AG04450 (cell line): ENCODE data around the gene FAM181A. TPM values are rescaled to one million over a fixed set of nuclear protein-coding genes. Genes with fewer than 3 reads are reported as not detected.

Source experiments
- CTCF ChIA-PET: fragments of 300-600, 350-600 bp; formaldehyde crosslinking; extraction: SDS; loops from one replicate; lab custom pipeline; 2022; ENCODE audit warnings: antibody characterized with exemption, inconsistent platforms; lab: Charles Lee
- POLR2A ChIA-PET: fragments of 350-600 bp; formaldehyde crosslinking; extraction: SDS; loops from one replicate; lab custom pipeline; 2021; ENCODE audit warnings: antibody characterized with exemption, inconsistent platforms; lab: Yijun Ruan, JAX
- DNase-seq: peaks from one replicate; pipeline ENCODE4 v3.0.0-alpha.2; 2011; ENCODE audit warnings: low read depth, low spot score
- H3K27ac ChIP-seq: one replicate; pipeline ENCODE4 v1.5.1; 2012; ENCODE audit warnings: low read depth, low read length, control low read depth
- H3K27me3 ChIP-seq: one replicate; pipeline ENCODE4 v1.6.0; 2012; ENCODE audit warnings: low read length; ENCODE audit not compliant: control insufficient read depth, insufficient read depth
- H3K4me3 ChIP-seq: 2 replicates; pipeline ENCODE4 v1.5.1; 2011; ENCODE audit warnings: mild to moderate bottlenecking, low read depth, low read length, control low read depth
- H3K9me3 ChIP-seq: 2 replicates; pipeline ENCODE4 v1.5.1; 2012; ENCODE audit warnings: low read length; ENCODE audit not compliant: control insufficient read depth, insufficient read depth
- polyA plus RNA-seq: library from polyadenylated mRNA; depleted of rRNA; stranded (reverse); fragments of >200 nt; gene quantifications from 2 replicates; pipeline ENCODE4 v1.2.3, GENCODE V29; 2011
- TF ChIP-seq, protein P1 (sequence below): IDR thresholded peaks from 2 replicates; pipeline ENCODE4 v1.5.1; 2011; ENCODE audit warnings: low read depth, low read length, control low read depth, inconsistent platforms

FAM181A gene
- polyA plus RNA-seq, 1 experiment: not detected

- TF ChIP-seq, protein P1, sequence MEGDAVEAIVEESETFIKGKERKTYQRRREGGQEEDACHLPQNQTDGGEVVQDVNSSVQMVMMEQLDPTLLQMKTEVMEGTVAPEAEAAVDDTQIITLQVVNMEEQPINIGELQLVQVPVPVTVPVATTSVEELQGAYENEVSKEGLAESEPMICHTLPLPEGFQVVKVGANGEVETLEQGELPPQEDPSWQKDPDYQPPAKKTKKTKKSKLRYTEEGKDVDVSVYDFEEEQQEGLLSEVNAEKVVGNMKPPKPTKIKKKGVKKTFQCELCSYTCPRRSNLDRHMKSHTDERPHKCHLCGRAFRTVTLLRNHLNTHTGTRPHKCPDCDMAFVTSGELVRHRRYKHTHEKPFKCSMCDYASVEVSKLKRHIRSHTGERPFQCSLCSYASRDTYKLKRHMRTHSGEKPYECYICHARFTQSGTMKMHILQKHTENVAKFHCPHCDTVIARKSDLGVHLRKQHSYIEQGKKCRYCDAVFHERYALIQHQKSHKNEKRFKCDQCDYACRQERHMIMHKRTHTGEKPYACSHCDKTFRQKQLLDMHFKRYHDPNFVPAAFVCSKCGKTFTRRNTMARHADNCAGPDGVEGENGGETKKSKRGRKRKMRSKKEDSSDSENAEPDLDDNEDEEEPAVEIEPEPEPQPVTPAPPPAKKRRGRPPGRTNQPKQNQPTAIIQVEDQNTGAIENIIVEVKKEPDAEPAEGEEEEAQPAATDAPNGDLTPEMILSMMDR: no peak
- no peaks in the 10 kb centered on the region for H3K27me3 ChIP-seq
- CTCF ChIA-PET: interaction anchor here (1.0 to 1.5 kb wide), 5 partner anchors 9 to 249 kb away, joined by 3 to 6 read pairs (median 3); no protein-coding TSS in a partner anchor
- no peak overlapping the region for H3K4me3 ChIP-seq
- no peak overlapping the region for H3K27ac ChIP-seq
- POLR2A ChIA-PET: no interaction called here
- DNase-seq: no peak
- no peaks in the 10 kb centered on the region; the same call in 1 of the 2 replicates for H3K9me3 ChIP-seq
These were observed 24.4 kb upstream of the FAM181A start for GRCh38 chr14:93902619-93903307.

DNA sequence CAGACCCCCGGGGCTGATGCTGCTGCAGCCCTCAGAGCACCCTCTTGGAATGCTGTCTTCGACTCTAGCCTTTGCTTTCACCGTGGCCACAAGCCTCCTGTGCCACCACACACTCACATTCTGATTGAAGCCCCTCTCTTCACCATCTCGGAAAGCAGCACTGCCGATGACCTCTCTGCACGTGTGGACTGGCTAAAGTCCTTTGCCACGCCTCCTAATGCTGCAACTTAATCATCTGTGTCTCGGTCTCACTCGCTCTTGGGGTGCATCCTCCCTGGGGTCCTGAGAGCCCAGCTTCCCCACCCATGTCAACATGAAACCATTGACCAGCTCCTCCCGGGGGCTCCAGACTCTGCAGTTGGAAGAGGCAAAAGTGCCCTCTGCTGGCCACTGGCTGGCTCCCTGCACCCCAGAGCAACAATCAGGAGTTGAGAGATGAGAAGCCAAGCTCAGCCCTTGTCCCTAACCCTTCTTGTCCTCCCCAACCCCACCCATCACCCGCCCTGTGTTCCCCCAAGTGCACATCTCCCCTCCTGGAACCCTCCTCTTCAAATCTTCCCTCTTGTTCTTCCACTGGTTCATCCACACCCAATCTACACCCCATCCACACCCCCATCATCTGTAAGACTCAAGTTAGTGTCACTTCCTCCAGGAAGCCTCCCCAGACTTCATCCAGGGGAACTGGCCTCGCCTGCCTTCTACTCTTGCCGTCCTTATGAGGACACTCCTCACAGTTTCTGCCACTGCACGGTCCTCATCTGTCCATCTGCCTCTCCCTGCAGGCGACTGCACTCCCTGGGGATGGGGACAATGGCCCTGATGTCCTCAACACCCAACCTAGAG is 23.6 kb upstream of the FAM181A start:
- no peak overlapping the region for H3K4me3 ChIP-seq
- H3K27me3 ChIP-seq: no peaks in the 10 kb centered on the region
- TF ChIP-seq, protein P1: peak; percentile 27; the same call in 1 of the 2 replicates
- H3K27ac ChIP-seq: no peak overlapping the region
- ChIA-PET POLR2A (no interaction called here), CTCF (interaction anchor here (1.0 to 1.3 kb wide), 4 partner anchors 9 to 249 kb away, joined by 3 read pairs; no protein-coding TSS in a partner anchor)
- no peak for DNase-seq
- H3K9me3 ChIP-seq: no peaks in the 10 kb centered on the region

GRCh38 chr14:93905623-93906022 is 21.5 kb upstream of the FAM181A start:
- Histone ChIP-seq H3K27me3 (no peaks in the 10 kb centered on the region), H3K9me3 (no peaks in the 10 kb centered on the region), H3K27ac (no peak overlapping the region), H3K4me3 (no peak overlapping the region)
- ChIA-PET POLR2A (no interaction called here), CTCF (interaction anchor here (2.1 kb wide), 1 partner anchor 10 kb away, joined by 6 read pairs; no protein-coding TSS in a partner anchor)
- TF ChIP-seq, protein P1: no peak
- DNase-seq: no peak

DNA sequence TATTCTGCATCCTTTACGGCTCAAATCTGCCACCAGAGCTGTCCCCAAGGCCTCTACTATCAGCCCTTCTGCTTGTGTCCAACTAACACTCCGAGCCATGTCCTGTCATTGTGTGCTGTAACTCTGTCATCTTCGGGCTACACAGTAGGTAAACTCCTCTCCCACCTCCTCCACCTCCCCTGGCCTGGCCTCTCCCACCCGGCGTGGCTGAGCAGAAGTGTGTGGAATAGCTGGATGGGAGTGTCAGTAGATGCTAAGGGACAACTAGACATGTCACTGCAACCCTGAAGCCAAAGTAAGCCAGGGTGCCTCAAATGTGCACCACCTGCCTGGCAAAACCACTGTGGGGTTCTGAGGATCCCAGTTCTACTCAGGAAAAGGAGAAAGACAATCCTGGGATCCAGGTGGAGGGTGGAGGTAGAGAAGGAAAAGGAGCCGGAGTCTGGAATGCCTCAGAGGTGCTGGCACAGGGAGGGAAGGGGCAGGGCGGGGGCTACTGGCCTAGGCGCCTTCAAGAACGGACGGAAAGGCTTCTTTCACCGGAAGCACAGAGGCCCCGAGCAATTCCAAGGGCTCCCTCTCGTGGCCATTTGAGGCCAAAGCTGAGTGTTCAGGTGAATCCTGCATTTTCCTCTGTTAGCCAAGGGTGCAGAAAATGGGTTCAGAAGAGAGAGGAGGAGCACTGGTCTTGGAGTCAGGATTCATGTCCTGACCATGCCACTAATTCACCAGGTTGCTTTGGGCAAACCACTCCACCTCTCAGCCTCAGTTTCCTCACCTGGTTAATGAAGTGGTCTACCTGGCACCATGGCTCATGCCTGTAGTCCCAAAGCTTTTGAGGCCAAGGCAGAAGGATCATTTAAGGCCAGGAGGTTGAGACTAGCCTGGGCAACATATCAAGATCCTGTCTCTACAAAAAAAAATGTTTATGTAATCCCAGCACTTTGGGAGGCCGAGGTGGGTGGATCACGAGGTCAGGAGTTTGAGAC is 20.5 kb upstream of the FAM181A start:
- TF ChIP-seq, protein P1: peak; percentile 66
- ChIA-PET POLR2A (no interaction called here), CTCF (interaction anchor here (1.1 to 2.1 kb wide), 4 partner anchors 8 to 250 kb away, joined by 4 to 6 read pairs (median 5); no protein-coding TSS in a partner anchor)
- no peaks in the 10 kb centered on the region for H3K27me3 ChIP-seq
- DNase-seq: no peak
- no peak overlapping the region for H3K4me3 ChIP-seq
- H3K9me3 ChIP-seq: no peaks in the 10 kb centered on the region
- H3K27ac ChIP-seq: no peak overlapping the region
